GM21367 (cell line): Measurements from ENCODE around the gene FABP1.

Experiments
- ATAC-seq: cut with Tn5 transposase; IDR thresholded peaks from one replicate; pipeline ENCODE4 v1.9.1; 2021; ENCODE audit not compliant: unreplicated experiment

Gene FABP1

GRCh38 chr2:88085099-88085498 is 42.8 kb downstream of the FABP1 start:
- ATAC-seq: no peak

GRCh38 chr2:88082781-88083180 is 45.1 kb downstream of the FABP1 start:
- no peak for ATAC-seq

GRCh38 chr2:88081924-88082608 is 45.8 kb downstream of the FABP1 start:
- ATAC-seq: no peak

GRCh38 chr2:88080545-88080944 is 47.3 kb downstream of the FABP1 start:
- no peak for ATAC-seq

GRCh38 chr2:88078643-88079172 is 49.2 kb downstream of the FABP1 start:
- no peak for ATAC-seq

GRCh38 chr2:88077080-88077479 is 50.8 kb downstream of the FABP1 start:
- no peak for ATAC-seq

- no peak for ATAC-seq
Observed at GRCh38 chr2:88074854-88075292, 53.0 kb downstream of the FABP1 start.

- no peak for ATAC-seq
Observed at GRCh38 chr2:88074150-88074549, 53.7 kb downstream of the FABP1 start.
